Measurements from ENCODE around the gene HOXD9.

HOXD9 gene

GRCh38 chr2:176152350-176153181 is 30.0 kb downstream of the HOXD9 start:
- no peak overlapping the region for H3K4me3 ChIP-seq (ENCODE audit: low read depth, low read length)
- no peak for DNase-seq (ENCODE audit: low read depth)
- TF ChIP-seq CTCF (IDR thresholded peaks at IDR 0.05; ENCODE audit: control insufficient read depth, extremely low read depth, insufficient read depth), result no peak

GRCh38 chr2:176154576-176155252 is 32.2 kb downstream of the HOXD9 start:
- no peak overlapping the region for H3K4me3 ChIP-seq (ENCODE audit: low read depth, low read length)
- TF ChIP-seq CTCF (IDR thresholded peaks at IDR 0.05; ENCODE audit: control insufficient read depth, extremely low read depth, insufficient read depth), result no peak
- no peak for DNase-seq (ENCODE audit: low read depth)

GRCh38 chr2:176155356-176156044 is 33.0 kb downstream of the HOXD9 start:
- no peak for TF ChIP-seq CTCF (IDR thresholded peaks at IDR 0.05; ENCODE audit: control insufficient read depth, extremely low read depth, insufficient read depth)
- H3K4me3 ChIP-seq (ENCODE audit: low read depth, low read length), result no peak overlapping the region
- no peak for DNase-seq (ENCODE audit: low read depth)

- DNase-seq (ENCODE audit: low read depth), result no peak
- no peak overlapping the region for H3K4me3 ChIP-seq (ENCODE audit: low read depth, low read length)
- TF ChIP-seq CTCF (IDR thresholded peaks at IDR 0.05; ENCODE audit: control insufficient read depth, extremely low read depth, insufficient read depth), result no peak
These were observed 33.8 kb downstream of the HOXD9 start for GRCh38 chr2:176156301-176156806.

GRCh38 chr2:176156807-176157498 is 34.4 kb downstream of the HOXD9 start, which contains the start of gene HOXD3:
TSS of gene HOXD3 (plus strand) at chr2:176157307. CDS start at chr2:176169115, 11,808 bp downstream.
- no peak for TF ChIP-seq CTCF (IDR thresholded peaks at IDR 0.05; ENCODE audit: control insufficient read depth, extremely low read depth, insufficient read depth)
- no peak within 1 kb of the TSS for H3K4me3 ChIP-seq (ENCODE audit: low read depth, low read length)
- no peak for DNase-seq (ENCODE audit: low read depth)

GRCh38 chr2:176157499-176158185 is 35.1 kb downstream of the HOXD9 start:
- TF ChIP-seq CTCF (IDR thresholded peaks at IDR 0.05; ENCODE audit: control insufficient read depth, extremely low read depth, insufficient read depth), result no peak
- no peak for DNase-seq (ENCODE audit: low read depth)
- H3K4me3 ChIP-seq (ENCODE audit: low read depth, low read length), result no peak overlapping the region
